GM12878 (cell line): ENCODE results near the gene EP300. TPM values are rescaled to one million over a fixed set of nuclear protein-coding genes. Genes with fewer than 3 reads are reported as not detected.

Experiments used
- ATAC-seq: fragments of 200-7000 bp; cut with Tn5 transposase; 3 replicates; pipeline ENCODE4 v1.9.1; 2020; ENCODE audit warnings: mild to moderate bottlenecking, moderate library complexity
- BruUV-seq: library from RNA; stranded (reverse); fragments of 400-500 nt; replicated peaks from 2 replicates; lab custom pipeline; 2021; lab: Mats Ljungman, UMichigan
- CTCF ChIA-PET: fragments of 300-600 bp; sonication (Branson Sonifier 250); formaldehyde crosslinking; extraction: SDS; loops from one replicate; lab custom pipeline; 2021; ENCODE audit warnings: inconsistent platforms; lab: Yijun Ruan, JAX
- POLR2A ChIA-PET: fragments of 350-600 bp; formaldehyde crosslinking; extraction: SDS; loops from one replicate; lab custom pipeline; 2021; ENCODE audit warnings: inconsistent platforms; lab: Charles Lee
- RAD21 ChIA-PET: fragments of 300-600 bp; sonication (Branson Sonifier 250); formaldehyde crosslinking; loops from one replicate; lab custom pipeline; 2023; ENCODE audit warnings: antibody characterized with exemption; ENCODE audit not compliant: unreplicated experiment; lab: Charles Lee
- SMC1A ChIA-PET: fragments of 300-600 bp; sonication (Branson Sonifier 250); formaldehyde crosslinking; loops from one replicate; lab custom pipeline; 2023; ENCODE audit not compliant: unreplicated experiment, uncharacterized antibody; lab: Charles Lee
- DNase-seq: peaks from one replicate; pipeline ENCODE4 v3.0.0-alpha.2; 2011; ENCODE audit warnings: low read depth, low spot score
- FAIRE-seq: peaks from 3 replicates; lab custom pipeline; 2011; peaks lifted over from hg19 to GRCh38; lab: Jason Lieb, UNC
- H2AFZ ChIP-seq: 2 replicates; pipeline ENCODE4 v1.6.0; 2011; ENCODE audit warnings: low read depth, low read length, control low read depth; ENCODE audit not compliant: control insufficient read depth
- H3K27ac ChIP-seq: 2 replicates; pipeline ENCODE4 v1.5.1; 2011; ENCODE audit warnings: control low read depth; ENCODE audit not compliant: control insufficient read depth, insufficient read depth
- H3K27me3 ChIP-seq, 2 experiments: replicated peaks in 1 of 2; 2 replicates each; pipeline versions ENCODE4 v1.6.0 to v1.6.1; 2011; ENCODE audit warnings: low read length in 1 of 2; ENCODE audit not compliant: control insufficient read depth in 2 of 2, insufficient read depth in 2 of 2
- H3K36me3 ChIP-seq, 2 experiments: 2 replicates each; pipeline ENCODE4 v1.5.1; 2011; ENCODE audit warnings: low read length in 1 of 2; ENCODE audit not compliant: control insufficient read depth in 2 of 2, insufficient read depth in 2 of 2
- H3K4me1 ChIP-seq: 2 replicates; pipeline ENCODE4 v1.6.1; 2011; ENCODE audit warnings: mild to moderate bottlenecking, low read length, moderate library complexity, mixed read lengths; ENCODE audit not compliant: control insufficient read depth, insufficient read depth
- H3K4me2 ChIP-seq: 2 replicates; pipeline ENCODE4 v1.6.0; 2011; ENCODE audit warnings: control low read depth; ENCODE audit not compliant: control insufficient read depth, insufficient read depth
- H3K4me3 ChIP-seq: fragments of 200-600 bp; sonication (generic); 2 replicates; pipeline ENCODE4 v1.5.1; 2016
- H3K79me2 ChIP-seq: 2 replicates; pipeline ENCODE4 v1.6.0; 2011; ENCODE audit warnings: low read length; ENCODE audit not compliant: control insufficient read depth, insufficient read depth
- H3K9ac ChIP-seq: 2 replicates; pipeline ENCODE4 v1.8.0; 2011; ENCODE audit warnings: low read length, control low read depth, mixed read lengths; ENCODE audit not compliant: control insufficient read depth, insufficient read depth
- H3K9me3 ChIP-seq: replicated peaks from 3 replicates; pipeline ENCODE4 v1.5.1; 2011; ENCODE audit warnings: mild to moderate bottlenecking, low read length; ENCODE audit not compliant: control insufficient read depth, insufficient read depth
- H4K20me1 ChIP-seq: 2 replicates; pipeline ENCODE4 v1.6.0; 2011; ENCODE audit not compliant: control insufficient read depth, insufficient read depth
- BMI1 ChIP-seq: fragments of 450-650 bp; IDR thresholded peaks from 2 replicates; pipeline ENCODE4 v1.6.1; 2016; ENCODE audit warnings: mild to moderate bottlenecking, moderate library complexity, borderline replicate concordance
- BRCA1 ChIP-seq: IDR thresholded peaks from 2 replicates; pipeline ENCODE4 v1.6.1; 2011; ENCODE audit warnings: low read depth, low read length, improper control_type of control experiment
- JUNB ChIP-seq: IDR thresholded peaks from 2 replicates; pipeline ENCODE4 v1.6.1; 2016; ENCODE audit warnings: antibody characterized with exemption, mild to moderate bottlenecking
- MTA2 ChIP-seq: fragments of 450-650 bp; IDR thresholded peaks from 2 replicates; pipeline ENCODE4 v1.6.1; 2016; ENCODE audit warnings: low read depth, mild to moderate bottlenecking, moderate library complexity
- NBN ChIP-seq: fragments of 450-650 bp; IDR thresholded peaks from 2 replicates; pipeline ENCODE4 v1.6.1; 2016
- NR2C1 ChIP-seq: fragments of 450-650 bp; IDR thresholded peaks from 2 replicates; pipeline ENCODE4 v1.6.1; 2017; ENCODE audit warnings: antibody characterized with exemption, mild to moderate bottlenecking, moderate library complexity
- POLR2AphosphoS5 ChIP-seq: IDR thresholded peaks from 2 replicates; pipeline ENCODE4 v1.6.1; 2011; ENCODE audit warnings: mild to moderate bottlenecking, low read length, inconsistent platforms
- YBX1 ChIP-seq: fragments of 450-650 bp; IDR thresholded peaks from 2 replicates; pipeline ENCODE4 v1.6.1; 2016; ENCODE audit warnings: antibody characterized with exemption
- ZSCAN29 ChIP-seq: fragments of 450-650 bp; IDR thresholded peaks from 2 replicates; pipeline ENCODE4 v1.6.1; 2017; ENCODE audit warnings: mild to moderate bottlenecking, moderate library complexity
- WGBS: methylation state at CpG from one replicate; pipeline ENCODE4 v1.1.6; 2016; ENCODE audit warnings: low lambda C conversion rate; ENCODE audit not compliant: insufficient replicate concordance, insufficient coverage; ENCODE audit errors: missing lambda C conversion rate; 5-methylcytosine and 5-hydroxymethylcytosine counted together
- in situ Hi-C: fragments of 300-500 bp; cut with MboI; formaldehyde crosslinking; loops from 9 replicates; pipeline ENCODE4 v1.14.3; 2018; ENCODE audit warnings: mixed read lengths
- intact Hi-C: fragments of 100-400 bp; cut with micrococcal nuclease; formaldehyde crosslinking; loops from one replicate; pipeline ENCODE4 v1.14.2; 2022; ENCODE audit not compliant: unreplicated experiment
- polyA plus RNA-seq, 11 experiments: library from polyadenylated mRNA; depleted of rRNA in 4 of 11; unstranded in 6 of 11; stranded (reverse) in 5 of 11; fragments of >200 nt; fragmentation: Nextera tagmentation in 4 of 11; fragmentation: Illumina TruSeq in 1 of 11; extraction: Ambion mirVana in 4 of 11; extraction: Trizol in 1 of 11; gene quantifications; 1 replicate in 1 of 11; 2 replicates in 10 of 11; pipeline versions ENCODE4 v1.2.1 to v1.2.3, GENCODE V29; 2011 to 2016; ENCODE audit warnings: inconsistent platforms in 2 of 11, missing spikeins in 2 of 11, low read depth in 1 of 11
- total RNA-seq, 4 experiments: library from RNA; depleted of rRNA in 3 of 4; stranded (reverse); fragments of >200 nt in 3 of 4; fragmentation: Illumina TruSeq in 1 of 4; extraction: Trizol in 1 of 4; gene quantifications; 2 replicates each; pipeline versions ENCODE4 v1.2.1 to v1.2.3, GENCODE V29; 2013 to 2021
- TF ChIP-seq, protein P1 (sequence below): IDR thresholded peaks from 2 replicates; pipeline ENCODE4 v1.6.1; 2012; ENCODE audit warnings: low read depth, low read length, improper control_type of control experiment
- TF ChIP-seq, protein P2 (sequence below): IDR thresholded peaks from 2 replicates; pipeline ENCODE4 v1.6.1; 2012; ENCODE audit warnings: low read depth, low read length, improper control_type of control experiment

Gene EP300
- total and polyA plus RNA-seq, 10 of the 15 experiments (the other 5 are each of a cell fraction or from before 2014, with no cell fraction given) = 5.5 to 48.5 (median 23.6) TPM

DNA sequence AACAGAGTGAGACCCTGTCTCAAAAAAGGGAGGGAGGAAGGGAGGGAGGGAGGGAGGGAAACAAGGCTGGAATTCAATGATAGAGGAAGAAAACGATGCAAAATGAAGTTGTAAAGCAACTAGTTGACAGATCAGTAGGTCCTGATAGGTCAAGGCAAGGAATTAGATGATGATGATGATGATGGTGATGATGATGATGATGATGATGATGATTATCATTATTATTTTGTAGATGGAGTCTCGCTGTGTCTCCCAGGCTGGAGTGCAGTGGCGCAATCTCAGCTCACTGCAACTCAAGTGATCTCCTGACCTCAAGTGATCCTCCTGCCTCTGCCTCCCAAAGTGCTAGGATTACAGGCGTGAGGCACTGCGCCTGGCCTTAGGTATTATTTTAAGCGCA, 101.4 kb downstream of the EP300 start:
- in situ Hi-C loops = no loop called here
- H3K4me3 ChIP-seq = no peak overlapping the region
- BruUV-seq = no TSS peak
- no peaks in the 10 kb centered on the region for H3K27me3 ChIP-seq
- no peak overlapping the region for H3K27ac ChIP-seq
- WGBS = 55% methylated on average over 6 of the region's 6 CpGs
- DNase-seq = no peak
- H3K4me2 ChIP-seq = no peak overlapping the region
- POLR2A ChIA-PET = no interaction called here
- RAD21 ChIA-PET = interaction anchor here (0.7 to 0.9 kb wide), 2 partner anchors 44 to 271 kb away, joined by 3 to 4 read pairs; no protein-coding TSS in a partner anchor
- intact Hi-C loops = no loop called here
- no peaks in the 10 kb centered on the region for H4K20me1 ChIP-seq
- no peak for ATAC-seq
- H3K9ac ChIP-seq = no peak overlapping the region
- SMC1A ChIA-PET = interaction anchor here (0.6 to 1.8 kb wide), 2 partner anchors 13 to 311 kb away, joined by 3 read pairs; no protein-coding TSS in a partner anchor
- no peaks in the 10 kb centered on the region for H3K79me2 ChIP-seq
- FAIRE-seq = no peak
- no peak for TF ChIP-seq MTA2
- no peak for TF ChIP-seq YBX1
- no peak for TF ChIP-seq JUNB
- TF ChIP-seq ZSCAN29 = no peak
- TF ChIP-seq POLR2AphosphoS5 = no peak
- TF ChIP-seq, protein P1, sequence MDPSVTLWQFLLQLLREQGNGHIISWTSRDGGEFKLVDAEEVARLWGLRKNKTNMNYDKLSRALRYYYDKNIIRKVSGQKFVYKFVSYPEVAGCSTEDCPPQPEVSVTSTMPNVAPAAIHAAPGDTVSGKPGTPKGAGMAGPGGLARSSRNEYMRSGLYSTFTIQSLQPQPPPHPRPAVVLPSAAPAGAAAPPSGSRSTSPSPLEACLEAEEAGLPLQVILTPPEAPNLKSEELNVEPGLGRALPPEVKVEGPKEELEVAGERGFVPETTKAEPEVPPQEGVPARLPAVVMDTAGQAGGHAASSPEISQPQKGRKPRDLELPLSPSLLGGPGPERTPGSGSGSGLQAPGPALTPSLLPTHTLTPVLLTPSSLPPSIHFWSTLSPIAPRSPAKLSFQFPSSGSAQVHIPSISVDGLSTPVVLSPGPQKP = no peak
- no peak for TF ChIP-seq NR2C1
- TF ChIP-seq BRCA1 = no peak
- TF ChIP-seq, protein P2, sequence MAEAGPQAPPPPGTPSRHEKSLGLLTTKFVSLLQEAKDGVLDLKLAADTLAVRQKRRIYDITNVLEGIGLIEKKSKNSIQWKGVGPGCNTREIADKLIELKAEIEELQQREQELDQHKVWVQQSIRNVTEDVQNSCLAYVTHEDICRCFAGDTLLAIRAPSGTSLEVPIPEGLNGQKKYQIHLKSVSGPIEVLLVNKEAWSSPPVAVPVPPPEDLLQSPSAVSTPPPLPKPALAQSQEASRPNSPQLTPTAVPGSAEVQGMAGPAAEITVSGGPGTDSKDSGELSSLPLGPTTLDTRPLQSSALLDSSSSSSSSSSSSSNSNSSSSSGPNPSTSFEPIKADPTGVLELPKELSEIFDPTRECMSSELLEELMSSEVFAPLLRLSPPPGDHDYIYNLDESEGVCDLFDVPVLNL = no peak
- TF ChIP-seq BMI1 = no peak
- TF ChIP-seq NBN = no peak
- H2AFZ ChIP-seq = no peak overlapping the region
- peaks cover 3% of the 10 kb centered on the region for H3K4me1 ChIP-seq
- CTCF ChIA-PET = interaction anchor here (2.5 kb wide), 1 partner anchor 271 kb away, joined by 6 read pairs; no protein-coding TSS in a partner anchor
- H3K9me3 ChIP-seq = no peaks in the 10 kb centered on the region
- no peaks in the 10 kb centered on the region for H3K36me3 ChIP-seq
